Ectodermal cell (in vitro differentiated cells): Measurements from ENCODE around the gene TNIK.
"Not testable (repeated sequence)": the region's sequence is repeated elsewhere in the genome, so short reads cannot be mapped to it uniquely, and the experiment has no call there.

Experiments used
- H3K27ac ChIP-seq: 2 replicates; pipeline ENCODE4 v1.7.0; 2013; ENCODE audit warnings: mild to moderate bottlenecking, low read depth, low read length; ENCODE audit not compliant: insufficient read depth, poor library complexity, severe bottlenecking
- H3K27me3 ChIP-seq: 2 replicates; pipeline ENCODE4 v1.7.0; 2013; ENCODE audit warnings: mild to moderate bottlenecking, low read length; ENCODE audit not compliant: insufficient read depth, control insufficient read depth, poor library complexity, severe bottlenecking
- H3K36me3 ChIP-seq: one replicate; pipeline ENCODE4 v1.7.0; 2013; ENCODE audit warnings: low read length; ENCODE audit not compliant: control insufficient read depth, insufficient read depth
- H3K4me1 ChIP-seq: one replicate; pipeline ENCODE4 v1.7.0; 2013; ENCODE audit warnings: low read length; ENCODE audit not compliant: control insufficient read depth, insufficient read depth
- H3K4me3 ChIP-seq: 2 replicates; pipeline ENCODE4 v1.7.0; 2013; ENCODE audit warnings: low read depth, low read length, control low read depth; ENCODE audit not compliant: insufficient read depth
- H3K9me3 ChIP-seq: 2 replicates; pipeline ENCODE4 v1.7.0; 2013; ENCODE audit warnings: mild to moderate bottlenecking, low read length, moderate library complexity; ENCODE audit not compliant: control insufficient read depth
- WGBS, 2 experiments: methylation state at CpG; one replicate each; pipeline ENCODE4 v1.1.7; 2013; ENCODE audit warnings: missing lambda C conversion rate in 2 of 2; 5-methylcytosine and 5-hydroxymethylcytosine counted together

The TNIK gene

DNA sequence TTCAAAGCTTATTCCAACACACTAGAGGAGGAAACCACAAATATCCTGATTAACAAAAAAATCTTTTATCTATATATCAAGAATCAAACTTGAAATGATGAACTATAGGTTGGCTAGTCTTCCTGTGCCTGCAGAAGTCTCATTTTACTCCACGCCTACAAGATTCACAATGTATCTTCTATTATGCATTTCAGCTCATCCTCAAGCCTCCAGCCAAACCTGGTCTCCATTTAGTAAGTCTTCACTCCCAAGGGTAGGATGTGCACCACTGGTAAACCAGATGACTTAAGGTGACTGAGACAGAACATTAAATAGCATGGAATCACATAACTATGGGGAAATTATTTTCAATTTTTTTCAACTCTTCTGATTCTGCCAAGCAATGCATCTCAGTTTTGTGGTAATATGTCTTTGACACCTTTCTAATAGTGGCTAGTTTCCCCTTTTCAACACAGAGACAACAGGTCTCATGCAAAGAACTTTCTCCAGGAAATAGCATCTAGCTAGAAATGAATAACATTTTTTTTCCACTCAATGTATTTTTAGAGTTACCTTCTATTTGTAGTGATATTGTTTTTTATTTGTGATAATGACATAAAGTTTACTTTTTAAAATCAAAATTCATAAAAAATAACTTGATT is 166.9 kb downstream of the TNIK start:
- Histone ChIP-seq H3K4me3 (no peak overlapping the region), H3K9me3 (no peaks in the 10 kb centered on the region)
- WGBS, 2 experiments, result 93 to 100% methylated on average over 1 of the region's 1 CpG

GRCh38 chr3:171290680-171291079 is 169.5 kb downstream of the TNIK start:
- 96 to 100% methylated on average over 2 of the region's 2 CpGs for WGBS, 2 experiments
- Histone ChIP-seq H3K36me3 (no peaks in the 10 kb centered on the region), H3K27ac (no peak overlapping the region), H3K9me3 (no peaks in the 10 kb centered on the region), H3K4me3 (no peak overlapping the region), H3K4me1 (peaks cover 6% of the 10 kb centered on the region), H3K27me3 (no peaks in the 10 kb centered on the region)

More for the DNA sequence above, 166.9 kb downstream of the TNIK start:
- no peaks in the 10 kb centered on the region for H3K27me3 ChIP-seq
- no peak overlapping the region for H3K27ac ChIP-seq
- no peaks in the 10 kb centered on the region for H3K36me3 ChIP-seq
- H3K4me1 ChIP-seq, result peaks cover 7% of the 10 kb centered on the region

GRCh38 chr3:171289291-171289690 is 170.9 kb downstream of the TNIK start:
- H3K27me3 ChIP-seq, result no peaks in the 10 kb centered on the region
- no peaks in the 10 kb centered on the region for H3K4me1 ChIP-seq
- no peak overlapping the region for H3K27ac ChIP-seq
- no peaks in the 10 kb centered on the region for H3K36me3 ChIP-seq
- no peaks in the 10 kb centered on the region for H3K9me3 ChIP-seq
- H3K4me3 ChIP-seq, result no peak overlapping the region

DNA sequence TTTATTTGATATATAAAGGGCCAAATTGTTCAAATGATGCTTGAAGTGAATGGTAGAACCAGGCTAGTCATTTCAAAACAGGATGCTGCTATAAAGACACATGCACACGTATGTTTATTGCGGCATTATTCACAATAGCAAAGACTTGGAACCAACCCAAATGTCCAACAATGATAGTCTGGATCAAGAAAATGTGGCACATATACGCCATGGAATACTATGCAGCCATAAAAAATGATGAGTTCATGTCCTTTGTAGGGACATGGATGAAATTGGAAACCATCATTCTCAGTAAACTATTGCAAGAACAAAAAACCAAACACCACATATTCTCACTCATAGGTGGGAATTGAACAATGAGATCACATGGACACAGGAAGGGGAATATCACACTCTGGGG is 172.4 kb downstream of the TNIK start:
- H3K4me1 ChIP-seq, H3K27ac ChIP-seq, H3K9me3 ChIP-seq, H3K4me3 ChIP-seq, H3K36me3 ChIP-seq, H3K27me3 ChIP-seq: not testable (repeated sequence)
- 89 to 98% methylated on average over 2 of the region's 3 CpGs for WGBS, 2 experiments

DNA sequence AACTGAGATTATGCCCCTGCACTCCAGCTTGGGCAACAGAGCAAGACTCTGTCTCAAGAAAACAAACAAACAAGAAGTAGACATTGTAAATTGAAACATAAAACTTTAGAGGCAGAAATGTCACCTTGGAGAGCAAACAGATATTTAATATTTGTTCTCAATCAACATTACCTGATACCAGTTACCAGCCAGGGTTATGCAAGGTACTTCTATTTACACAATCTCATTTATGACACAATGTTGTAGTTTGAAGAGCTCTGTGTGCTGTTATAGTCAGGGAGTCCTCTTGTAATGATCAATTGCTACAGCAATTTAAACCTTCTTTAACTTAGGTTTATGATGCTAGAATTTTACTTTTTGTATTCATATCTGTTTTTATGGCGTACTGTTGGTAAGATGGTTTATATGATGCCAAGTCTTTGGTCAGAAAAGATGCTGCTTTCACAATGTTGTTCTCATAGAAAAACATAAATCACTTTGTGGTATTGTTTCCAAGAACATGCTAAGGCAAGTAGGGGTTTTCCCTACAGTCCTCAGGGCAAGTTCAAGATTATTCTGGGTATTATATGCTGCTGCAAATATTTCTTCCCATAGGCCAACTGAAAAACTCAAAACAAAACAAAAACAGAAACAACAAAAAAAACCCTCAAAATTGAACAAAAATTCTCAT is 173.5 kb downstream of the TNIK start:
- Histone ChIP-seq H3K4me3 (no peak overlapping the region), H3K4me1 (no peaks in the 10 kb centered on the region), H3K36me3 (no peaks in the 10 kb centered on the region), H3K9me3 (no peaks in the 10 kb centered on the region), H3K27ac (no peak overlapping the region), H3K27me3 (no peaks in the 10 kb centered on the region)
- 89 to 100% methylated on average over 1 of the region's 1 CpG for WGBS, 2 experiments

DNA sequence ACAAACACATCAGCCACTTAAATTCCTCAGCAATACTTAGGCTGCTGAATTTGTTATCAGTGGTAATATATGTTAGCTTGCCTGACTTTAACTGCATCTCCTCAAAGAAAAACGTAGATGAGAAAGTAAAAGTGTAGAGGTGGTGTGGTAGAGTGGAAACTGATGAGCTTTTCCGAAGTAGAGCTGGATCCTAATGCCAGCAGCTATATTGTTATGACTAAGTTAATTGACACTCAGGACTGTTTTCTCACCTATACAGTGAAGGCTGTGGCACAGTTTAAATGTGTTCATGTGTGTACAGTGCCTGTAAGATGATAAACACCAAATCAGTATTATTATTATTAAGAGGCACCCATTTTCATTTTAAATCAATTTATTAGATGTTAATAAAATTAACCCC is 174.9 kb downstream of the TNIK start:
- WGBS, 2 experiments, result 89 to 93% methylated on average over 2 of the region's 2 CpGs
- H3K4me1 ChIP-seq, result no peaks in the 10 kb centered on the region
- H3K9me3 ChIP-seq, result no peaks in the 10 kb centered on the region
- H3K27ac ChIP-seq, result no peak overlapping the region
- H3K4me3 ChIP-seq, result no peak overlapping the region
- H3K36me3 ChIP-seq, result no peaks in the 10 kb centered on the region
- H3K27me3 ChIP-seq, result no peaks in the 10 kb centered on the region

DNA sequence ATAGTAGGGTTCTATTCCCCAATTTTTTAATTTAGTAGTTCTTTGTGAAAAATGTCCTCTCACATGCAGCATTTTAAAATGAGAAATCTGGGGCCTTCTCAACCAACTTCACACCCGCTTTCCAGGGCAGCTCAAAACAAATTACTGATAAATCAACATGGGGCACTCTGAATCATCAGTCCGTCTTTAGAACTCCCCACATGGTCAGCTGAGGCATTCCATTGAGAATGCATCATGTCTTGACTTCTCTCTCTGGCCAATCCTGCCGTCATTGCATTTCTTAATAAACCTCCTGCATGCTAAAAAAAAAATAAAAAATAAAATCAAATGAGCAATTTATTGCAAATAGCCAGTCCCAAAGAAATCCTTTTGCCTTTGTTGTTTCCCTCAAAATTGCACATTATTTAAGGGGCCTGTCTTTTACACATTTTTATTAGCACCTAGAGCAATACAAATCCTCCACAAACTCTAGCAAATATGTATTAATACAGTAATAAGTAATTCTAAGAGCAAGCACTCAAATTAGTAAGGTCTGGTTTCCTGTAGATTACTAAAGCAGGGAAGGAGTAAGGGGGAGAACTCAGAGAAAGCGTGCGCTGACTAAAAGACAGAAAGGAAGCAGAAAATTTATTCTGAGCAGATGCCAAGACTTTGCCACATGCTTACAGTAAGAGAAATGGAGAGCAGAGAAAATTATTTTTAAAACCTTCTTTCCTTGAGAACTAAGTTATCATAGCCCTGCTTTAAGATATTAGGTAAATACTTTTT is 175.7 kb downstream of the TNIK start:
- Histone ChIP-seq H3K4me3 (no peak overlapping the region), H3K27ac (no peak overlapping the region), H3K4me1 (no peaks in the 10 kb centered on the region), H3K9me3 (no peaks in the 10 kb centered on the region), H3K27me3 (no peaks in the 10 kb centered on the region), H3K36me3 (no peaks in the 10 kb centered on the region)
- WGBS, 2 experiments, result 87 to 92% methylated on average over 5 of the region's 5 CpGs

DNA sequence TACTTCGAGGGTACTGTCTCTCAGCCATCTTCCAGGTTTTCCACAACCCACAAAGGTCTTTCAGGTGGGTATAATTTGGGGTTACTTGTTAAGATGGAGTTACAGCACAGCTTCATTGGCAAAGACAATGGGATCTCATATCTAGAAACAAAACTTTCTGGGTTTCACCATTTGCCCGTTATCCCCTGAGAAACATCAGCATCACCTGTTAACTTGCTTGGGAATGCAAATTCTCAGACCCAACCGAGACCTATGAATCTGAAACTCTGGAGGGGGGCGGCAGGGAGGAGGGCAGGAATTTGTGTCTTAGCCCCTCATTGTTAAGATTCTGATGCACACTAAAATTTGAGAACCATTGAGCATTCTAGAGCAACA is 176.4 kb downstream of the TNIK start:
- no peaks in the 10 kb centered on the region for H3K27me3 ChIP-seq
- H3K36me3 ChIP-seq, result no peaks in the 10 kb centered on the region
- WGBS, 2 experiments, result 84 to 87% methylated on average over 4 of the region's 4 CpGs
- no peak overlapping the region for H3K4me3 ChIP-seq
- no peaks in the 10 kb centered on the region for H3K9me3 ChIP-seq
- H3K27ac ChIP-seq, result no peak overlapping the region
- H3K4me1 ChIP-seq, result no peaks in the 10 kb centered on the region

DNA sequence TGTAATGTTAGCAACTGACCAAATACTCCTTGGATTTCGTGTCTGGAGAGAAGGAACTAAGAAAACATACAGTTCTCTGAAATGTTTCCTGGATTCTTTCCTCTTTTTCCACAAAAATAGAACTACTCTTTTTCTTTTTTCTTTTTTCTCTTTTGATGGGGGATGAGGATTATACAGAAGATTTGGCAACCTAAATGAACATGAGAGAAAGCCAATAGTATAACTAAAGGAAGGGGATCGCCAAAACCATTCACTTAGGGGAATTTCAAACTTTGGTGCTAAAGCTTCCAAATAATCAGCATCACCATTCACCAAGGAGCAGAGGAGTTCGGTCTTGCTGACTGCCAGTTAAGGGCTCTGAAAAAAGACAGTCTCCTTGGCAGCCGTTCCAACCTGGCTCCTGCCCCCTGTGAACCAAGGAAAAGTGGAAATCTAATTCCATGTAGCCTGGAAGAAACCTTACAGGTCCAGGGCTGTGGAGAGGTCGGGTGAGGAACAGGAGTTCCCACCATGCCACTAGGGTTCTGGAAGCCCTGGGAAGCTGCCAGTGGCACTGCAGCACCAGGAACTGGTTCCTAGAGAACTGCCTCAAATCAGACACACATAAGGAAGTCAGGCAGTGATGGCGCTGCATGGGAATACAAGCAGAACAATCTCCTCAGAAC is 176.9 kb downstream of the TNIK start:
- WGBS, 2 experiments, result 91 to 94% methylated on average over 6 of the region's 6 CpGs
- H3K27ac ChIP-seq, result no peak overlapping the region

DNA sequence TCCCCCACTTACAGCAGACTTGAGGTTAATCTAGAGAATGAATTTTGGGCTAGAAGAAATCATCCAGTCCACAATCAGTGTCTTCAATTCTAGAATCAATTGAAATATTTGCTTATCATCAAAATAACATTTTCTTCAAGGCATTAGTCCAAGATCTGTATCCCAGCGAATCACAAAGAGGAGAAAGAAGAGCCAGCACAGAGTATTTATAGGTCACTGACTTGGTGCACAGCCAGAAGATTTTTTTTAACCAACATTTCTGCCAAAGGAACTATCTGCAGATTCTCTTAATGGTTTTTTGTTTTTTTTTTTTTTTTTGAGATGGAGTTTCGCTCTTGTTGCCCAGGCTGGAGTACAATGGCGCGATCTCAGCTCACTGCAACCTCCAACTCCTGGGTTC is 178.2 kb downstream of the TNIK start:
- Histone ChIP-seq H3K4me1 (peaks cover 4% of the 10 kb centered on the region), H3K4me3 (no peak overlapping the region)
- 90 to 95% methylated on average over 4 of the region's 4 CpGs for WGBS, 2 experiments

More for the DNA sequence above, 176.9 kb downstream of the TNIK start:
- Histone ChIP-seq H3K4me1 (no peaks in the 10 kb centered on the region), H3K27me3 (no peaks in the 10 kb centered on the region), H3K9me3 (no peaks in the 10 kb centered on the region), H3K36me3 (no peaks in the 10 kb centered on the region), H3K4me3 (no peak overlapping the region)

More for the DNA sequence above, 178.2 kb downstream of the TNIK start:
- H3K27me3 ChIP-seq, result no peaks in the 10 kb centered on the region
- no peaks in the 10 kb centered on the region for H3K9me3 ChIP-seq
- H3K36me3 ChIP-seq, result no peaks in the 10 kb centered on the region
- no peak overlapping the region for H3K27ac ChIP-seq
